Prostate gland (tissue), 2 donors: ENCODE measurements around the gene MTG1. TPM values are rescaled to one million over a fixed set of nuclear protein-coding genes. Genes with fewer than 3 reads are reported as not detected.

Experiments used
- DNase-seq: peaks from one replicate; pipeline ENCODE4 v3.0.0-alpha.2; 2019; ENCODE audit warnings: low spot score
- H3K27ac ChIP-seq, 2 donors: fragments of 200-600 bp; sonication (generic); 2 replicates each; pipeline ENCODE4 v1.5.1; 2017 to 2019
- H3K27me3 ChIP-seq: fragments of 200-600 bp; sonication (generic); replicated peaks from 2 replicates; pipeline ENCODE4 v1.5.1; 2019; ENCODE audit not compliant: insufficient read depth
- H3K36me3 ChIP-seq, 2 donors: fragments of 200-600 bp; sonication (generic); 1 replicate in 1 of 2; 2 replicates in 1 of 2; pipeline versions ENCODE4 v1.5.1 to v1.8.1; 2017 to 2019
- H3K4me1 ChIP-seq: fragments of 200-600 bp; sonication (generic); replicated peaks from 2 replicates; pipeline ENCODE4 v1.5.1; 2019
- H3K4me3 ChIP-seq, 2 donors: fragments of 200-600 bp; sonication (generic); 2 replicates each; pipeline ENCODE4 v1.5.1; 2017 to 2019
- H3K9me3 ChIP-seq: fragments of 200-600 bp; sonication (generic); 2 replicates; pipeline ENCODE4 v1.5.1; 2017
- CTCF ChIP-seq, 4 experiments: fragments of 200-600 bp in 2 of 4; fragments of 450-650 bp in 2 of 4; sonication (generic) in 2 of 4; IDR thresholded peaks; 1 replicate in 3 of 4; 2 replicates in 1 of 4; pipeline ENCODE4 v1.5.1; 2016 to 2019; ENCODE audit warnings: antibody characterized with exemption in 4 of 4, mild to moderate bottlenecking in 2 of 4, moderate library complexity in 2 of 4
- POLR2A ChIP-seq: fragments of 450-650 bp; IDR thresholded peaks from one replicate; pipeline ENCODE4 v1.6.1; 2016; ENCODE audit warnings: antibody characterized with exemption, mild to moderate bottlenecking
- POLR2AphosphoS5 ChIP-seq: sonication (generic); formaldehyde crosslinking; IDR thresholded peaks from one replicate; pipeline ENCODE4 v1.6.1; 2017; ENCODE audit warnings: antibody characterized with exemption
- WGBS: methylation state at CpG from one replicate; pipeline ENCODE4 v1.1.5; 2018; 5-methylcytosine and 5-hydroxymethylcytosine counted together
- intact Hi-C: fragments of 100-400 bp; cut with DNase I; formaldehyde crosslinking; loops from one replicate; pipeline ENCODE4 v1.14.2; 2022
- total RNA-seq, 2 donors: library from RNA; depleted of rRNA; stranded (reverse); fragments of >200 nt; gene quantifications; one replicate each; pipeline ENCODE4 v1.1.0, GENCODE V29; 2016

Gene MTG1
- total RNA-seq, 2 donors from 2014 or later: 26.8 to 67.4 TPM

- TF ChIP-seq CTCF (IDR thresholded peaks at IDR 0.05) (no peak), POLR2AphosphoS5 (no peak), POLR2A (no peak)
- intact Hi-C loops: no loop called here
- no peaks in the 10 kb centered on the region for H3K36me3 ChIP-seq
Observed at GRCh38 chr10:133351408-133352318, 42.3 kb upstream of the MTG1 start.

GRCh38 chr10:133353202-133353959 lies 40.6 kb upstream of the MTG1 start:
- Histone ChIP-seq H3K9me3 (no peaks in the 10 kb centered on the region), H3K27ac (no peak overlapping the region), H3K4me1 (no peaks in the 10 kb centered on the region), H3K36me3 (no peaks in the 10 kb centered on the region), H3K4me3 (no peak overlapping the region), H3K27me3 (no peaks in the 10 kb centered on the region)
- DNase-seq: no peak
- 66% methylated on average over 16 of the region's 16 CpGs for WGBS
- intact Hi-C loops: no loop called here
- TF ChIP-seq POLR2AphosphoS5: no peak
- TF ChIP-seq POLR2A: no peak
- TF ChIP-seq CTCF (IDR thresholded peaks at IDR 0.05): no peak

More at GRCh38 chr10:133351408-133352318, 42.3 kb upstream of the MTG1 start:
- Histone ChIP-seq H3K27ac (no peak overlapping the region), H3K4me1 (no peaks in the 10 kb centered on the region), H3K4me3 (no peak overlapping the region), H3K9me3 (no peaks in the 10 kb centered on the region), H3K27me3 (no peaks in the 10 kb centered on the region)
- WGBS: 75% methylated on average over 24 of the region's 24 CpGs
- no peak for DNase-seq

- Histone ChIP-seq H3K4me3 (no peak overlapping the region), H3K4me1 (no peaks in the 10 kb centered on the region), H3K9me3 (no peaks in the 10 kb centered on the region), H3K27ac (no peak overlapping the region), H3K36me3 (no peaks in the 10 kb centered on the region), H3K27me3 (no peaks in the 10 kb centered on the region)
- no peak for DNase-seq
- intact Hi-C loops: no loop called here
- 87% methylated on average over 16 of the region's 16 CpGs for WGBS
- TF ChIP-seq POLR2A: no peak
- no peak for TF ChIP-seq POLR2AphosphoS5
Observed at GRCh38 chr10:133353988-133354605, 39.9 kb upstream of the MTG1 start.

- Histone ChIP-seq H3K4me1 (no peaks in the 10 kb centered on the region), H3K36me3 (no peaks in the 10 kb centered on the region), H3K9me3 (no peaks in the 10 kb centered on the region), H3K27me3 (no peaks in the 10 kb centered on the region), H3K4me3 (no peak overlapping the region), H3K27ac (no peak overlapping the region)
- no peak for DNase-seq
- 97% methylated on average over 14 of the region's 14 CpGs for WGBS
- no peak for TF ChIP-seq POLR2AphosphoS5
- no peak for TF ChIP-seq CTCF (IDR thresholded peaks at IDR 0.05)
- TF ChIP-seq POLR2A: no peak
- intact Hi-C loops: no loop called here
Observed at GRCh38 chr10:133354672-133355240, 39.2 kb upstream of the MTG1 start.

GRCh38 chr10:133355266-133355665 lies 38.7 kb upstream of the MTG1 start:
- WGBS: 92% methylated on average over 6 of the region's 6 CpGs
- Histone ChIP-seq H3K4me1 (peaks cover under 1% of the 10 kb centered on the region), H3K27ac (no peak overlapping the region), H3K27me3 (no peaks in the 10 kb centered on the region), H3K4me3 (no peak overlapping the region), H3K36me3 (no peaks in the 10 kb centered on the region), H3K9me3 (no peaks in the 10 kb centered on the region)
- TF ChIP-seq POLR2A (no peak), POLR2AphosphoS5 (no peak)
- intact Hi-C loops: no loop called here
- DNase-seq: no peak
